CD4-positive, alpha-beta T cell treated with Interleukin-4 for 4 hours (primary cell): Measurements from ENCODE around the gene SYMPK.
"Not testable (repeated sequence)": the region's sequence is repeated elsewhere in the genome, so short reads cannot be mapped to it uniquely, and the experiment has no call there.

Experiments
- DNase-seq: peaks from one replicate; pipeline ENCODE4 v3.0.0-alpha.2; 2020

The SYMPK gene

GRCh38 chr19:45885556-45886426 is 22.8 kb upstream of the SYMPK start, which contains the start of gene IRF2BP1:
Gene IRF2BP1 (minus strand): TSS chr19:45886141. CDS start chr19:45885774, 367 bp downstream.
- DNase-seq = peak; percentile 89

- no peak for DNase-seq
Measured at GRCh38 chr19:45884682-45885555, 22.0 kb upstream of the SYMPK start.

- DNase-seq = no peak
Measured at GRCh38 chr19:45883881-45884681, 21.1 kb upstream of the SYMPK start.

- no peak for DNase-seq
Measured at GRCh38 chr19:45883586-45883880, 20.6 kb upstream of the SYMPK start.

GRCh38 chr19:45882652-45883585 is 20.0 kb upstream of the SYMPK start:
- DNase-seq = peak; percentile 76

- DNase-seq = no peak
Measured at GRCh38 chr19:45881909-45882528, 19.1 kb upstream of the SYMPK start.

- DNase-seq = no peak
Measured at GRCh38 chr19:45881082-45881908, 18.3 kb upstream of the SYMPK start.

- no peak for DNase-seq
Measured at GRCh38 chr19:45879971-45880370, 17.0 kb upstream of the SYMPK start.

GRCh38 chr19:45879055-45879454 is 16.1 kb upstream of the SYMPK start:
- no peak for DNase-seq

GRCh38 chr19:45878043-45878794 is 15.3 kb upstream of the SYMPK start:
- DNase-seq = no peak

- no peak for DNase-seq
Measured at GRCh38 chr19:45876411-45877197, 13.7 kb upstream of the SYMPK start.

- DNase-seq = no peak
Measured at GRCh38 chr19:45876161-45876410, 13.1 kb upstream of the SYMPK start.

- no peak for DNase-seq
Measured at GRCh38 chr19:45874620-45874966, 11.6 kb upstream of the SYMPK start.

- no peak for DNase-seq
Measured at GRCh38 chr19:45873219-45873772, 10.3 kb upstream of the SYMPK start.

- DNase-seq = no peak
Measured at GRCh38 chr19:45872095-45872919, 9.4 kb upstream of the SYMPK start.

- no peak for DNase-seq
Measured at GRCh38 chr19:45870798-45871197, 7.9 kb upstream of the SYMPK start.

- DNase-seq = not testable (repeated sequence)
Measured at GRCh38 chr19:45867241-45867640, 4.3 kb upstream of the SYMPK start.
